Kidney capillary endothelial cell (primary cell): ENCODE data around the gene KDELR3.
"Not testable (repeated sequence)": the region's sequence is repeated elsewhere in the genome, so short reads cannot be mapped to it uniquely, and the experiment has no call there.

Experiments
- DNase-seq: peaks from one replicate; pipeline ENCODE4 v3.0.0-alpha.2; 2018; ENCODE audit warnings: low spot score

Gene KDELR3

DNA sequence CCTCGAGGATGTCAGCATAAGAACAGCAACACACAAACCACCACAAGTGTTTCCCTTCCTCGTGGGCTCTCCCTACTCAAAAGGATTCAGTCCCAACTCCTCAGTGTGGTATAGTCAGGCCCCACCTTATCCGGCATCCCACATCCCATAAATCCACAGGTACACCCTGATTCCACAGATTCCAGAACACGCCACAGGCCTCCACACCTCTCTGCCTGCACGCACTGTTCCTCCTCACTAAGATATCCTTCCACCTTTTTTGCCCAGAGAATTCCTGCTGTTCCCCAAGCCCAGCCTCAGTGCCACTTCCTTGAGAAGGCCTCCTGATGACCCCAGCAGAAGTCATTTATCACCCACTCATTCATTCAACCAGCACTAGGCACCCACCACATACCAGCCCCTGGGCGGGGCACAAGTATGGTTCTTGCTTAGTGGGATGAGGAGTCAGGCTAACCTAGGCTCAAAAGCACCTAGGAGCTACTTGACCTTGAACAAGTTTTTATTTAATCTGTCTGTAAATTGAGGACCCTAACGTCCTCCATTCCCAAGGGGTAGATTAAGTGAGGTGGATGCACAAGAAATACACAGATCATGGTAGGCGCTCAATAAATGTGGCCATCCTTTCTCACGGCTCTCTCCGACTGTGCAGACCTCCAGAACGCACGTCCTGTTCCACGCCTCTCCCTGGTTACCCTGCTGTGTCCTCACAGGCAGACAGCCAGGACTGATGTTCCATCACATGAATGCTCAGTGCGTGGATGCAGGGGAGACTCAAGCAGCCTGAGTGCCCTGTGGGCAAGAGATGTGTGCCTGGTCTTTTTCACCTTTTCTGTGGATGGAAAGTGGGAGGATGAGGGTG lies 10.8 kb upstream of the KDELR3 start:
- DNase-seq: no peak

DNA sequence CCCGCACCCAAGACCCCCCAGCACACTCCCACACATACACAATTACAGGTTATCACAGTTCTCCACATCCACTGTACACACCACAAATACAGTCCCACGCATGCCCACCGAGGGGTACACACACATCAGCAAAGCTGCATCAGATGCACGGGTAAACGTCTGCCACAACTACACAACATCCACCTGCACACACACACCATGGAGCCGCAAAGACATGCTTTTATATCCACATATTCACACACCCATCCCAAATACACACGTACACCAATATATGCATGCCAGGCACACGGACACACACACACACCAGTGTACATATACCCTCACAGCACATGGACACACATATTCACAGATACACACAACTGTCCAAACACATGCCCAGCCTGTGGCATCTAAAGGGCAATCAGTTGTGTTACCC lies 7.5 kb upstream of the KDELR3 start:
- no peak for DNase-seq

DNA sequence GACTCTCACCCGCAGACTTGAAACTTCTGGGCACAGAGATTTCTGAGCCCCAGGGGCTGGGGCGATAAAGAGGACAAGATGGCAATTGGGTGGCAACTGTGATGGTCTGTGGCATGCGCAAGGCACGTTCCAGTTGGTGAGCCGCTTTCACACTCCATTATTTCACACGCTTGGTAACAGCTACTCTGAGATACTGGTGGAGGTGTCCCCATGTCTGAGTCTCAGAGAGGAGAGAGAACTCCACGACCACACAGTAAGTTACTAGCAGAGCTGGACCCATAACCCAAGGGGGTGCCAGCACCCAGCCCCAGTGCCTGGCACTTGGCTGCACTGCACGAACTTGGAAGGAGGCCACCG lies 6.9 kb upstream of the KDELR3 start:
- no peak for DNase-seq

DNA sequence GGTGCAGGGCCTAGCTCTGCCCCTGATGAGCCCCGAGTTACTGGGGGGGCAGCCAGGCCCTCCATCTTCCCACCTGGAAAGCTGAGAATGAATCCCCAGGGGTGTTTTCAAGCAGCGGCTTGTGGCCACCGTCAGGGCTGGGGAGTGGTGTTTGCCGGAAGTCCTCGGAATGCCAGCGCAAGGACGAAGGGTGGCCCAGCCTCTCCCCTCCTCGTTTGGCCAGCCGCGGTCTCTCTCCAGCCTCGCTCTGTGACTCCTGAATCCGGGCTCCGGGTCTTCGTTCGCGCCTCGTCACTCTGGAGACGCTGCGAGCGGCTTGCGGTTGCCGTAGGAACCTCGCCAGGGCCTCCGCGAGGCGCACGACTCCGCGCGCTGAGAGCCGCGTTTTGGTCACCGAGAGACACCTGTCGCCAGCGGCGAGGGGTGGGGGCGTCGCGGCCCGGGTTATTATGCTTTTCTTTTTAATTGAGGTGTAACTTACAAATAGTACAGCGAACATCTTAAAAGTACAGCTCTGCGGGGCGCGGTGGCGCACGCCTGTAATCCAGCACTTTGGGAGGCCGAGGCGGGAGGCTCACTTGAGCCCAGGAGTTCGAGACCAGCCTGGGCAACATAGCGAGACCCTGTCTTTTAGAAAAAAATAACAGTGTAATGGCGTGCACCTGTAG lies 6.3 kb upstream of the KDELR3 start:
- peak; percentile 43 for DNase-seq

DNA sequence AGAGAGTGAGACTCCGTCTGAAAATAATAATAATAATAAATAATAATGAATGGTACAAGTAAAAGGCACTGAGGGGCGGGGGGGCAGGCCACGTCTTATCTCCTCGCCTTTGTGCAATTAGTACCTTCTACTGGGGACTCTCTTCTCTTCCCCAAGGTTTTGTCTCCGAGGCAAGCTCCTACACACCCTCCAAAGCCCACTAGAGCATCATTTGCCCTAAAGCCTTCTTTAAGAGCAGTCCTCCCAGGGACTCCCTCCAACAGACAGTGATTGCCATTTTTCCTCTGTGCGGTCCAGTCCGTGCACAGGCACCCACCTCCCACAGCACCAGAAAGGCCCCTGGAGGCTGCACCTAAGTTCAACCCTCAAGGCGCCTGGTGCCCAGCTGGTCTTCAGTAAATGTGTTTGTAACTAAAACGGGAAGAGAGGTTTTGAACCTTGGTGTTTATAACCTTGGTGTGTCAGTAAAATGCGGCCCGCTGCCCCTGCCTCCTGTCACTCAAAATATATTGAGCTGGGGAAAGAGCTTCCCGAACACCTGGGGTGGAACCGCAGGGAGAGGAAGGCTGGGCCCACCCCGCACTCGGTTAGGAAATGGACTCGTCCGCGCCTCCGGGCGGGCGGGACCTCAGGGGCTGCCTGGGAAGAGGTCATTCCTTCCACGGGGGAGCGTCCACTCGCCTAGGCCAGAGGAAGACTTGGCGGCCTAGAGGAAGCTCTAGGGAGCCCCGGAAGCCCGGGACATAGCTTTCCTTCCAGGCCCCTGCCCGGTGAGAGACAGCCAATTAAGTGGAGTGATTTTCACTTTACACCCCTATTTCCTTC lies 4.7 kb upstream of the KDELR3 start:
- DNase-seq: no peak

DNA sequence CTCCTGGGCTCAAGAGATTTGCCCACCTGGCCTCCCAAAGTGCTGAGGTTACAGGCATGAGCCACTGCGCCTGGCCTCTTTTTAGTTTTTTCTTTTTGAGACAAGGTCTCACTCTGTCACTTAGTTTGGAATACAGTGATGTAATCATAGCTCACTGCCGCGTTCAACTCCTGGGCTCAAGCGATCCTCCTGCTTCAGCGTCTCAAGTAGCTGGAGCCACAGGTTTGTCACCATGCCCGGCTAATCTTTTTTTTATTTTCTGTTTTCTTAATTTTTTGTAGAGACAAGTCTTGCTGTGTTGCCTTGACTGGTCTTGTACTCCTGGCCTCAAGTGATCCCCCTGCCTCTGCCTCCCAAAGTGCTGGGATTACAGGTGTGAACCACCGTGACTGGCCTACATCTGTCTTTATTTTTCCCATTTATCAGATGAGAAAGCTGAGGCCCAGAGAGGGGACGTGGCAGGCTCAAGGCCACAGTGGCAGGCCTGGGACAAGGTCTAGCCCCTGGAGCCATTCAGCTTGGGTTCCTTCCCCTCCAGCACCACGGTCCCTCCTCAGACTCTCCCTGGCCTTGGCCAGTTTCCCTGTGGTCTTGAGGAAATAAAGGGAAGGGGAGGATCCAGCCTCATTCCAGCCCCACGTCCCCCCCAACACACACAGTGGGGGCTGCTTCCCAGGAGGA lies 2.8 kb upstream of the KDELR3 start:
- no peak for DNase-seq

DNA sequence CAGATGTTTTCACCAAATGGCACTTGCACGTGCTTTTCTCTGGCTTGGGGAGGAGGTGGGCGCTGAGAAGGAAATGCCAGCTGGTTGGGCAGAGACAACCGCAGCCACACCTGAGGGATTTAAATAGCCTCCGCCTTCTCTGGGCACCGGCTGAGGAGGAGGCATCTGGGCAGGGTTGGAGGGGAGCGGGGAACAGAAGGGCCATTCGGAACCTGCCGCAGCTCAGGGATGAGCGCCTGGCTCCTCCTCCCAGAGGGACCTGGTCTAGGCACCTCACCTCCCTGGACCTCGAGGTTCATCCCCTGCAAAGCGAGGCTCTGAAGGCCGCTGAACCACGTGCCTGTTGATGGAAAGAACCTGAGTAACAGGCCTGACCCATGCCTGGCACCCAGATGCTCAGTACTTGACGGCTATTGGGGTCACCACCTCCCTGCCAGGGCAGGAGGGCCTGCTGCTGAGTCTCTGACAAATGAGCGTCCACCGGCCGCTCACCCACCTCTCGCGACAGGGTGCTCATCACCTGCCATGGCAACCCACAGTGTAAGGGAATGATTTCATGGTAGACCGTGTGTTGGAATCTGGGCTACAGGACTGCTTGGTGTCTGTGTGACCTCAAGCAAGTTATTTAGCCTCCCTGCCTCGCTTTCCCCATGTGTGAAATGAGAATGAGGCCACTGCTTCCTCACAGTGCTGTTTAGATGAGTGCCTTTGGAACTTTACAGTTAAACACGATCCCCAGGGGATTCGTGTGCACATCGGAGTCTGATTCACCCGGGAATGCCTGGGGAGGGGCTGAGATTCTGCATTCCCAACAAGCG lies 2.0 kb upstream of the KDELR3 start:
- no peak for DNase-seq

DNA sequence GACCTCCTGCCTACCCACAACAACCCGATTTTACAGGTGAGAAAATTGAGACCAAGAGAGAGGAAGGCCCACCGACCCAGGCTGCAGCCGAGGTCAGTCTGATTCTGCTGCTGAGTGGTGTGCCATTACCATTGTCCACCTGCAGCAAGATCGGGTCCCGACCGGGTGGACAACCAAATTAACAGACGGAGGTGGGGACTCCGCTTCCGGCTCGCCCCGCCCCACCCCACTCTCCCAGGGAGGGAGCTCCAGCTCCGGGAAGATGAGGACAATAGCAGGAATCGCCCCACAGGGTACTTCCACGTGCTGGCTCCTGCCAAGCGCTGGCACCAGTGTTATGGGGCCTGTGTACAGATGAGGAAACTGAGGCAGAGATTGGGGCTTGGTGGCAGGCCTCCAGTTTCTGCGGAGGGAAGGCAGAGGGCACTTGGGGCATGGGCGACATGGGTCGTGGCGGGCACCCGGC lies 425 bp upstream of the KDELR3 start:
- no peak for DNase-seq

DNA sequence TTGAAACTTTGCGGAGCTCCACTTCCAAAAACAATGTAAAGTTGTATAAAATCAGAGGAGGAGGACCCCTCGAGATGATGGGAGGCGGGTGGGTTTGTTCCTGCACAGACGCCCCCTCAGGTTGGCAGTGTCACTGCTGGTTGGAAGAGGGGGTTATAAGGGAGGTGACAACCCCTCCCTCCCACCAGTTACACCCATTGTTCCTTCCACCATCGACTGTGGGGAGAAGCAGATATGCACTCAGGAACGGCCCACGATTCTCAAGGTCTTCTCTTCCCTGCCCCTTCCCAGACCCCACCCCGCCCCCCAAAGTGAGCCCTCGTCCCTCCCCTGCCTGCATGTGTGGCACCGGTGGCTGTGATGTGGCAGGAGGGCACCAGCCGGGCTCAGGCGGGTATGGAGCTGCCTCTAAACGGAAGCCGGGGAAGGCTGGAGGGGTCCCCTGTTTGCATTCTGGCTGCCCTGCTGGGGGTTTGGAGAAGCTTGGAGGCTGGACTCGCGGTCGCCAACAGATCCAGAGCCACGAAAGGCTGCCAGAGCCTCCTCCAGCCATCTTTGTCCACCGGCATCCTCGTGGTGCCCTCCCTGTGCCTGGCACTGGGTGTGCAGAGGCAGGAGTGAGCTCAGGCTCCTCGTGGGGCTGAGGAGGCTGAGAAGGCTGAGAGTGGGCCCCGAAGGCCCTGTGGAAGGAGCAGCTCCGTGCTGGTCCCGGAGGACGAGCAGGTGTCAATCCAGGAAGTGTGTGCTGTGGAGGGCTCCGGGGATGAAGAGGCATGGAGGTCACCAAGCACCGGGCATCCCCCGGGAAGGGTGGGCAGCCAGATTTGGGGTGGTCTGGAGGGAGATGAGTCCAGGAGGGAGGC lies 778 bp downstream of the KDELR3 start:
- DNase-seq: no peak

DNA sequence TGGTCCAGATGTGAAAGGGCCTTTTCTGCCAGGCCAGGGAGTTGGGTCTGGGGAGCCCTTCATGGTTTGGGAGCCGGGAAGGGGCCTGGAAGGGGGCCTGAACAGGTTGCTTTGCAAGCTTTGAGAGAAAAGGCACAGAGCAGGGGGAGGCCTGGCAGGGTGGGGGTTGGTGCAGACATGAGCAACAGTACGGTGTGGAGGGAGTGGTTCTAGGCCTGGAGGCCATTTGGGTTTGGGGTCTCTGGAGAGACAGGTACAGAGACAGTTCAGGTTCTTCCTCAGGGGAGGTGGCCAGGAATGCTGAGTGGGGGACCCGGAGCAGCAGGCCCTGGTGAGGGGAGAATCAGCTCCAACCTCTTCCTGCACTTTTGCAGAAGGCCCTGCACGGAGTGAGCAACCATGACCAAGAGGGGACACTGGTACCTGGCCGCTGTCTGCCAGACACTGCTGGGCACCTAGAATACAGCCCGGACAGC lies 1.4 kb downstream of the KDELR3 start:
- no peak for DNase-seq

DNA sequence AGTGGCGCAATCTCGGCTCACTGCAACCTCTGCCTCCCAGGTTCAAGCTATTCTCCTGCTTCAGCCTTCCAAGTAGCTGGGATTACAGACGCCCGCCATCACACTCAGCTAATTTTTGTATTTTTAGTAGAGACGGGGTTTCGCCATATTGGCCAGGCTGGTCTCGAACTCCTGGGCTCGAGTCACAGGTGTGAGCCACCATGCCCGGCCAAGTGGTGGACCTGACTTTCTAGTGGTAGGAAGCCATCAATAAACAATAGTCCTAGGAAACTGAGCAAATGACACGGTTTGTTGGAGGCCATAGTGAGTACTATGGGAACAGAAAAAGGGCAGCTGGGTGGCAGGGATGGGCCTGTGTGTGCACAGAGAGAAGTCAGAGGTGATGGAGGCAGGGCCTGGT lies 2.3 kb downstream of the KDELR3 start:
- DNase-seq: not testable (repeated sequence)

DNA sequence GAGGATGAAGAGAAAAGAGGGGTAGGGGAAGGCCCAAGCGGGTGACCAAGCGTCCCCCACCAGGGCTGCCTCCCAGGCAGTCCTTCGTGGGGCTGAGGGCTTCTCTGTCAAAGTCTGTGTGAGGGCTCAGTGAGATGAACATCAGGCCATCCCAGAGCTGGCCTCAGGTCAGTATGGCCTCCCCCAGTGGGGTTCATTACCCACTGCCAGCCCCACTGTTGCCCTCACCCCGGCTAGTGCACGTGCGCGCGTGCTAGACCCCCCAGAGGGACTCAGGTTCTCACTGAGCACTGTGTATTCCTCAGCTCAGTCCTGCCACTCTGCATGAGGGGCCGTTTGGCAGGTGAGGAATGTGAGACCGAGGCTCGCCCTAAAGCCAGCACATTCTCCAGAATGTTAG lies 3.3 kb downstream of the KDELR3 start:
- DNase-seq: no peak

DNA sequence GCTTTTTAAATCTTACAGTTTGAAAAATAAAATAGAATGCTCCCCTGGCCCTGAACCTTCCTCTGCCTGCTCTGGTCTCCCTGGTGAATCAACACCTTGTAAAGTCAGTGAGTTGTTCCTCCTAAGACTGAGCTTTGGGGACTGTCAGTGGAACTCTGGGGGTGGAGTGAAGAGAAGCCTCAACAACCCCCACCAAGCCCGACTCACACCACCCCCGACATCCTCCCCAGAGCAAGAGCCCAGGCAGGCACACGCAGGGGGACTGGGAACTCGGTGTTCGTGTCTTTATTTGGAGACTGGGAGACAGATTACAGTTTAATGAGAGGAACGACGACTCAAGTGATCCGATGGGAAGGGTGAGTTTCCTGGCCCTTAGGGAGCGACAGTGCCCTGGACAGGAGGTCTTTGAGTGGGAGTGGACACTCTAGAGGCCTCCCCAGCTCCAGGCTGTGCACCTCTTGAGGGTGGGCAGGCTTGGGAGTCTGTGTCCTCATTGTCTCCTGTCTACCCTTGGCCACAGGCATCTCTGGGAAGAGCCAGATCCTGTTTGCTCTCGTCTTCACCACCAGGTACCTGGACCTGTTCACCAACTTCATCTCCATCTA lies 6.2 kb downstream of the KDELR3 start:
- no peak for DNase-seq

DNA sequence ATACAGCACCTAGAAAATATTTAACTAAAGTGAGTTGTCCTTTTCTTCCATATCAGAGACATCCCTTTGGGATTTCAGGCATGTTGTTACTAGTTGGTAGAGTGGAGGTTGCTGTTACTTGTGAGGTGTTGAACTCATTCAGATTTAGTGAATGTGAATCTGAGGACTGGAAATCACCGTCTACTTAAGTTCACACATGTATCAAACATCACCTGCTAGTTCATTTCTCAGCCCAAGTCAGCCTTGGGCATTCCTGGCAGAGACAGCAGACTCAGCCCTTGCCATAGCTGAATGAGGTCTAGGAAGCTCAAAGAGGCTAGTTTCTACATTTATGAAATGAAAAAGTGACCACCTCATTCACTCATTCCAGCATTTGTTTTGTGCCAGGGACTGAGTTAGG lies 9.7 kb downstream of the KDELR3 start:
- DNase-seq: no peak

DNA sequence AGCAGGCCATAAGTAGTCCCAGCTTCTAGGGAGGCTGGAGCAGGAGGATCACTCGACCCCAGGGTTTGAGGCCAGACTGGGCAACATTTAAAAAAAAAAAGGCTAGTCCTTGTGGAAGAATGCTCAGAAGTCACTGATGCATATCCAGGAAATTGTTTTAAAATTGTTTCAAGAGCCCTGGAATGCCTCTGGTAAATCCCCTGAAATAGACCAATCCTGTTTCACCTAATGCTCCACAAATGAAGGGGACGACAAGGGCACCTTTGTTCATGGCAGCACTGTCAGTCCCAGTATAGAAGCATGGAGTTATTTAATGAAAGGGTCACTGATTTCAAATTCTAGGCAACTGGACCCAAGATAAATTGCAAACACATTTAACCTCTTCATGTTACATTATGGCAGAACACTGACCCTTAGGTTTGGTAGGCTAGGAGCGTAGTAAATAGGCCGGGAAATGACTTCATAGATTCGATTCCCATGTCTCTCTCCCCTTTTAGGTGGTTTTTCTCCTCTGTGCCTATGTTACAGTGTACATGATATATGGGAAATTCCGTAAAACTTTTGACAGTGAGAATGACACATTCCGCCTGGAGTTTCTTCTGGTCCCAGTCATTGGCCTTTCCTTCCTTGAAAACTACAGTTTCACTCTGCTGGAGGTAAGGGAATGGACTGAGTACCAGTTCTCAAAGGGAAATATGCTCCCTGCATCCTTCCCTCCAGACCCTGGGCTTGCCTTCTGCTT lies 11.4 kb downstream of the KDELR3 start:
- DNase-seq: no peak

DNA sequence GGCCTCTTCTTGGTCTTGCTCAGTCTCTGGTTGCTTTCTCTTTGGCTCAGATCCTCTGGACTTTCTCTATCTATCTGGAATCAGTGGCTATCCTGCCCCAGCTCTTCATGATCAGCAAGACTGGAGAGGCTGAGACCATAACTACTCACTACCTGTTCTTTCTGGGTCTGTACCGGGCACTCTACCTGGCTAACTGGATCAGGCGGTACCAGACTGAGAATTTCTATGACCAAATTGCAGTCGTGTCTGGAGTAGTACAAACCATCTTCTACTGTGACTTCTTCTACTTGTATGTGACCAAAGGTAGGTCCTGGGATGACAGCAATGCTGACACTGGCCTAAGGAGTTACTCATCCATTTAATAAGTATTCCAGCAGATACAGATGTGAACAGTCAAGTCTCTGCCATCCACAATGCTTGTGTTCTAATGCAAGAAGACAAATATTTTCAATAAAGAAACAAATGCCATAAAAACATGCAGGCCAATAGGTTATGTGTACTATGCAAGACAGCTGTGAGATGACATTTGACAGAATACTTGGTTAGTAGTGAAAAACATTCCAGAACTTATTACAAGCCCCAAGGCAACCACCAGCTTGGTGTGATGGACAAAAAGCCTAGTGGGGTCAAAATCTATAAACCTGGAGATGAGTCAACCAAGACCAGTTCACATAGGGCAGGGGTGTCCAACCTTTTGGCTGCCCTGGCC lies 13.4 kb downstream of the KDELR3 start:
- no peak for DNase-seq

DNA sequence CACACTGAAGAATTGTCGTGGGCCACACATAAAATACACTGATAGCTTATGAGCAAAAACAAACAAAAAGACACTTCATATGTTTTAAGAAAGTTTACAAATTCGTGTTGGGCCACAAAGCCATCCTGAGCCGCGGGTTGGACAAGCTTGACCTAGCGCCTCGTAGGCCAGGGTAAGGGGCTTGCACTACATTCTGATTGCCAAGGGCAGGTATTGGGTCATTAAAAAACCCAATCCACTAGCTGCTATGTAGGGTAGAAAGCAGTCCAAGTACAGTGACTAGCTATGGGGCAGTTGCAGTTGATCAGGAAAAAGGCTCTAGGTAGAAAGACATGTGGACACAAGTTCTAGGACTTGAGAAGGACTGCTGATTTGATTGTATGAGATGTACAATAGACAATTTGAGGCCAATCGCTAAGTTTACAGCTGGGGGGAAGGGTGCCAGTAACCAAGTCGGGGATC lies 14.0 kb downstream of the KDELR3 start:
- DNase-seq: no peak

DNA sequence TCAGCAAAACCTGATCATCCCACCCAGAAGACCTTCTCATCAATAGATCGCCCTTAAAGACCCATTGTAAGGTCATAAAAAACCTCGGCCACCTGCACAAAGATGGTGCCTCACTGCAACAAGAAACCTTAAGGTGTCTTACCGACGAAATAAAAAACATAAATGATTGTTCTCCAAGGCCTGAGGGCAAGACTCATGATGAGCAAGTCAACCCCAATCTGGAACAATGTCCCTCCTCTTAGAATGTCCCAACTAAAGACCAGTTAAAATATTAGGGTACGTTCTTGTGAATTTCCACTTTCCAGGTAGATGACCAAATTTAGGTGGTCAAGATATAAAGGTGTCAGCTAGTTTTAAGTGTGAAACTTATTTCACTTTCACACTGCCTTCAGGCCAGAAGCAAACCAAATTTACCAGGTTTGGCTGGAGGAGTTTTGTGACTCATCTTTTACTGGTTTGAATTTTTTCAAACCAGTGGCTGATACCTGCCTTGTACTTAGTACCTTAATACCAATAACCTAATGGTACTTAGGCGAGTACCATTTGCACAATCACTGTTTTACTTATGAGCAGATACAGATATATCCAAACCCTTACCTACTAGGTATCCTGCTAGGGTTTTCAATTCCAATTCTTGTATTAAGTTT lies 14.9 kb downstream of the KDELR3 start:
- no peak for DNase-seq
